ENCODE measurements around the gene ESYT1.

- TF ChIP-seq CTCF (conservative IDR thresholded peaks at IDR 0.05; ENCODE audit: low read length): no peak
- TF ChIP-seq EZH2phosphoT487 (IDR thresholded peaks at IDR 0.05; ENCODE audit: borderline replicate concordance, low read depth, low read length): no peak
These were observed 20.8 kb upstream of the ESYT1 start for GRCh38 chr12:56107242-56107641.
